ENCODE data around the gene MPRIP.

Gene MPRIP

DNA sequence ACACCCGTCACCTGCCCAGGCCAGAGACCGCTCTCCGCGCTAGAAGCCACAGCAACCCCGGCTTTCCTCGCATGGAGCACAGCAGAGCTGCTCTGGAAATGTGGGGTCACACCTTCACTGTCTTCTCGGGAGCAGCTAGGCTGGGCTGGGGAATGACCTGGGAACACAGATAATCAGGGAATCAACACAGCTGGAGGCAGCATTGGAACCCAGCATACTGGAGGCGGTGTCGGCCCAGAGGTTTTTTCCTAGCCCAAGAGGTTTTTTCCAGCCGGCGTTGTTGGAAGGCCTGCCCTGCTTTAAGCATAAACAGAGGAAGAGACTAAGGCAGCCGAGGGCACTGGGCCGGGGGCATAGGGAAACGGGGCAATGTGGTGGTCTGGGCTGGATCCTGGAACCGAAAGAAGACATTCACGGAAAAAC lies 164.7 kb downstream of the MPRIP start:
- FAIRE-seq, result no peak
- no peak for TF ChIP-seq SPI1 (IDR thresholded peaks at IDR 0.05; ENCODE audit: low read depth, low read length)
- no peak for TF ChIP-seq POU2F2 (IDR thresholded peaks at IDR 0.05; ENCODE audit: low read depth, low read length)
- no peak for TF ChIP-seq PAX5 (IDR thresholded peaks at IDR 0.05; ENCODE audit: insufficient read depth, low read length, severe bottlenecking)
- TF ChIP-seq TAF1 (IDR thresholded peaks at IDR 0.05; ENCODE audit: low read depth, low read length), result no peak
- DNase-seq (ENCODE audit: insufficient read length, low spot score), result no peak

DNA sequence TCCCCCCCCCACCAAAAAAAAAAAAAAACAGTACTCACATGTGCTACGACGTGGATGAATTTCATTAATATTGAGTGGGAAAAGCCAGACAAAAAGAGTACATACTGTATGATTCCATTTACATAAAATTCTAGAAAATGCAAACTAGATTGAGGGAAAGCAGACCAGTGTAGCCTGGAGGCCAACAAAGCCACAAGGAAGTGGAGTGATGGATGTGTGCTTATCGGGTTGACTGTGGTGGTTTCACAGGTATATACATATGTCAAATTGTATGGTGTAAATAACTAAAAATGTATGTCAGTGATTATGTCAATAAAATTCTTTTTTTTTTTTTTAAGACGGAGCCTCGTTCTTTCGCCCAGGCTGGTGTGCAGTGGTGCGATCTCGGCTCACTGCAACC lies 165.7 kb downstream of the MPRIP start:
- no peak for DNase-seq (ENCODE audit: insufficient read length, low spot score)
- TF ChIP-seq PAX5 (IDR thresholded peaks at IDR 0.05; ENCODE audit: insufficient read depth, low read length, severe bottlenecking) (no peak), TAF1 (IDR thresholded peaks at IDR 0.05; ENCODE audit: low read depth, low read length) (no peak), POU2F2 (IDR thresholded peaks at IDR 0.05; ENCODE audit: low read depth, low read length) (no peak), POLR2A (IDR thresholded peaks at IDR 0.05; ENCODE audit: low read depth, low read length) (no peak), SPI1 (IDR thresholded peaks at IDR 0.05; ENCODE audit: low read depth, low read length) (no peak)
- no peak for FAIRE-seq

DNA sequence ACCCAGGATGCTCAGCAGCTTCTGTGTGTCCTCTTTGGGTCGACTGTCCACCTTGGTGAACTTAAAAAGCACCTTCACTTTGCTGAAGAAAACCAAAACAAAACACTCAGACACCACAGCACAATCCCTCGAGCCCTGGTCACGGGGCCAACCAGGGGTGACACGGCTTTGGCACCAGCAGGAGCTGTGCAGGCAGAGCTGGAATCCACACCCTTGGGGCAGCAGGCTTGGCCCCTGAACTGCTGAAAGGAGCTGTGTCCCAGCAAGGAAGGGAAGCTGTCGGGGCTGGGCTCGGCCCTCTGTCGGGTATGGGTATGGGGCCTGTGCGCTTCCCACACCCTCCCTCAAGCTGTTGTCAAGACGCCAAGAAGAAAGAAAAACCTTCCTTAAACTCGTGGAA lies 171.5 kb downstream of the MPRIP start:
- TF ChIP-seq PAX5 (IDR thresholded peaks at IDR 0.05; ENCODE audit: insufficient read depth, low read length, severe bottlenecking), result no peak
- TF ChIP-seq POU2F2 (IDR thresholded peaks at IDR 0.05; ENCODE audit: low read depth, low read length), result no peak
- TF ChIP-seq POLR2AphosphoS5 (IDR thresholded peaks at IDR 0.05; ENCODE audit: low read depth, low read length), result no peak
- no peak for TF ChIP-seq TAF1 (IDR thresholded peaks at IDR 0.05; ENCODE audit: low read depth, low read length)
- no peak for TF ChIP-seq SPI1 (IDR thresholded peaks at IDR 0.05; ENCODE audit: low read depth, low read length)
- TF ChIP-seq POLR2A (IDR thresholded peaks at IDR 0.05; ENCODE audit: low read depth, low read length), result no peak
- no peak for FAIRE-seq
- no peak for DNase-seq (ENCODE audit: insufficient read length, low spot score)

DNA sequence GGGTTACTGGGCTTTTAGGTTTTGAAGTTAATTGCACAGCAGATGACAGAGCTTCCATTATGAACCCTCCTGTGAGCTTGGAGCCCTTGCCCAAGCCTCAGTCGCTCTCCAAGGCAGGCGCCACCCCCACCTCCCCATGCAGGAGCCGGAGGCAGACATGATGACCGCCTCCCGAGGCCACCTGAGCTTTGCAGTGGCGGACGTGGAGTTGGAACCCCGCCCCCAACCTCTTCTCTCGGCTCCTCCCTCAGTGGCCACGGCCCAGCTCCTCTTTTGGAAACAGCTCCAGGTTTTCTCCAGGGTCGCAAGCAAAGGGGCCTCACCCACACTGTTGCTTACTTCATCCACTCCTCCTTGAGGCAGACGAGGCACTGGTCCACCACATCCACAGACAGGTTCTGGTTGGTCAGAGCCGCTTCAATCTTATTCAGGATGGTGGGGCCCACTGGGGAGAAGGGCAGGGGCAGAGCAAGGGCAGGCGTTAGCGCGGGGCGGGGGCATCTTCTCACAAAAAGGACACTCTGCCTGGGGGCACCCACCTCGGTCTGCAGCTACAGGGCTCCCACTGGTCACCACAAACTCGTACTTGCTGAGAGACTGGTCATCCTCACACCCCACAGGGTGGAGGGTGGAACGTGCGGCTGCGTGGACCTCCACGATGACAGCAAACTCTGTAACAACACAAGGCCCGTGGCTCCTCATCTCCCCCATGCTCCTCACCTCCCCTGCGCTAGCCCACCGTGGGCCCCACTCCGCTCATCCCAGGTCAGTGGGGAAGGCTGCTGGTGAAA lies 172.6 kb downstream of the MPRIP start:
- DNase-seq (ENCODE audit: insufficient read length, low spot score) (no peak), FAIRE-seq (no peak)
- TF ChIP-seq PAX5 (IDR thresholded peaks at IDR 0.05; ENCODE audit: insufficient read depth, low read length, severe bottlenecking) (no peak), POLR2AphosphoS5 (IDR thresholded peaks at IDR 0.05; ENCODE audit: low read depth, low read length) (no peak), POU2F2 (IDR thresholded peaks at IDR 0.05; ENCODE audit: low read depth, low read length) (no peak), SPI1 (IDR thresholded peaks at IDR 0.05; ENCODE audit: low read depth, low read length) (no peak), POLR2A (IDR thresholded peaks at IDR 0.05; ENCODE audit: low read depth, low read length) (no peak), TAF1 (IDR thresholded peaks at IDR 0.05; ENCODE audit: low read depth, low read length) (no peak)

DNA sequence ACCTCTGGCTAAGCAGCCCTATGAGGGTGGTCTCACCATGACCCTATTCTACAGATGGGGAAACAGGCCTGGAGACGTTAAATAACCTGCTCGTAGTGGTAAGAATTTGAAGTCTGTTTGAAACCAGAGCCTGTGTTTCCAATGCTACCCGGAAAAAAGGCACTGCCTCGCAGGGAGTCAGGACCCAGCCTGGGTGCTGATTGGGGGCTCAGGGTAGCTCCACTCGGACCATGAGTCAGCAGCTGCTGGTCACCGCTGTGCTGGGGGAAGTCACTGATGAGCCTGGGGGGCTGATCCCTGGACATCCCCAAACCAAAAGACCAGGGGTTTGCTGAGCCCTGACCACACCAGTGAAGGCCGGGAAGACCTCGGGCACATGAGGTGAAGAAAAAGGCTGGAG lies 173.3 kb downstream of the MPRIP start:
- TF ChIP-seq PAX5 (IDR thresholded peaks at IDR 0.05; ENCODE audit: insufficient read depth, low read length, severe bottlenecking) (no peak), POU2F2 (IDR thresholded peaks at IDR 0.05; ENCODE audit: low read depth, low read length) (no peak), TAF1 (IDR thresholded peaks at IDR 0.05; ENCODE audit: low read depth, low read length) (no peak), POLR2AphosphoS5 (IDR thresholded peaks at IDR 0.05; ENCODE audit: low read depth, low read length) (no peak), POLR2A (IDR thresholded peaks at IDR 0.05; ENCODE audit: low read depth, low read length) (no peak), SPI1 (IDR thresholded peaks at IDR 0.05; ENCODE audit: low read depth, low read length) (no peak)
- FAIRE-seq, result no peak
- DNase-seq (ENCODE audit: insufficient read length, low spot score), result no peak

DNA sequence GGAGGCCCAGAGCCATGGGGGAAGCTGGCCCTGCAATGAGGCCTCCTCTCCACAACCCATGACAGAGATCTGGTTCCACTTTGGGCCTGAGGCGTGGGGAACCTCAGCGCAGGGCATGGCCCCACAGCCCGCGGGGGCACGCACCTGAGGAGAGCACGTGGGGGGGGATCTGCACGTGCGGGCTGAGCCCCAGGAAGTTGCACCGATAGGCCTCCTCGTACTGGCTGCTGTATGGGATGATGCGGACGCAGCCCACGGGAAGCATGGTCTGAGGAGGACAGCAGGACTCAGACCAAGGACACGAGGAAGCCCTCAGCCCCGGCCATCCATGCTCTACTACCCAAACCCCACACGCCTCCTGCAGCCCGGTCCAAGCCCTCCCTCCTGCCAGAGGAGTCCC lies 174.0 kb downstream of the MPRIP start:
- no peak for TF ChIP-seq POU2F2 (IDR thresholded peaks at IDR 0.05; ENCODE audit: low read depth, low read length)
- no peak for DNase-seq (ENCODE audit: insufficient read length, low spot score)
- no peak for FAIRE-seq

DNA sequence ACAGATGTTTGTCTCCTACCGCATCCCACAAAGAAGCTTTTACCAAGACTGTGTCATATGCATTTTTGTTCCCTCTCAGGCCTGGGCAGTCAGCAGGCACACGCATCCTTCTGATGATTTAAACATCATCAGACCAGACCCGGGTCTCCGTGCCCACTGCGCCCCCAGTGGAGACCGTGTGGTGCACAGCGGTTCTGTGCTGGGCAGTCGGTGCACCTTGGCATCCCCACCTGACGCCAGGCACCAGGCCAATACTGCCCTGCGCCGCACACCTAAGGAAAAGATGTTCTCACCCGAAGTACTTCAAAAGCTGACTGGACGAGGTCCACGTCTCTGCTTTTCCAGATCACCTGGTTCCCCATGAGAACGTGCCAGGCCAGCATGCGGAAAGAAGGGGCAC lies 174.5 kb downstream of the MPRIP start:
- DNase-seq (ENCODE audit: insufficient read length, low spot score), result no peak
- TF ChIP-seq TAF1 (IDR thresholded peaks at IDR 0.05; ENCODE audit: low read depth, low read length) (no peak), POU2F2 (IDR thresholded peaks at IDR 0.05; ENCODE audit: low read depth, low read length) (no peak), SPI1 (IDR thresholded peaks at IDR 0.05; ENCODE audit: low read depth, low read length) (no peak), PAX5 (IDR thresholded peaks at IDR 0.05; ENCODE audit: insufficient read depth, low read length, severe bottlenecking) (no peak), POLR2AphosphoS5 (IDR thresholded peaks at IDR 0.05; ENCODE audit: low read depth, low read length) (no peak), POLR2A (IDR thresholded peaks at IDR 0.05; ENCODE audit: low read depth, low read length) (no peak)
- no peak for FAIRE-seq

DNA sequence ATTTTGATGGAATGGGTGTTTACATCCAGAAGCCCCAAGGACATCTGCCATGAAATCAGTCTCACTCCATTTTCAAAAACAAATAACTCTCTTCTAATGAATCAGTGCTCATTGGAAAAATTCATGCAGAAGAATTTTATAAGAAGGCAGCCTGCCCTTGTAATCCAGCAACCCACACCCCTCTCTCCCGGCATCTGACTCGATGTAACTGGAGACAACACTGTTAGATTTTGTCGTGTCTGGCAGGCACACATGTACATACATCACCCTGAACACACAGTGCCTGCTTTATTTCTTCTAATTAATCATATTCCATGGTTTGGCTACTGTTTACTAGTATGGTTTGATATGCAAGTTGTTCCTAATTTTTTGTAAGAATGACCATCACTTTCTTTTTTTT lies 175.7 kb downstream of the MPRIP start:
- FAIRE-seq (no peak), DNase-seq (ENCODE audit: insufficient read length, low spot score) (no peak)
- TF ChIP-seq TAF1 (IDR thresholded peaks at IDR 0.05; ENCODE audit: low read depth, low read length) (no peak), POU2F2 (IDR thresholded peaks at IDR 0.05; ENCODE audit: low read depth, low read length) (no peak)

DNA sequence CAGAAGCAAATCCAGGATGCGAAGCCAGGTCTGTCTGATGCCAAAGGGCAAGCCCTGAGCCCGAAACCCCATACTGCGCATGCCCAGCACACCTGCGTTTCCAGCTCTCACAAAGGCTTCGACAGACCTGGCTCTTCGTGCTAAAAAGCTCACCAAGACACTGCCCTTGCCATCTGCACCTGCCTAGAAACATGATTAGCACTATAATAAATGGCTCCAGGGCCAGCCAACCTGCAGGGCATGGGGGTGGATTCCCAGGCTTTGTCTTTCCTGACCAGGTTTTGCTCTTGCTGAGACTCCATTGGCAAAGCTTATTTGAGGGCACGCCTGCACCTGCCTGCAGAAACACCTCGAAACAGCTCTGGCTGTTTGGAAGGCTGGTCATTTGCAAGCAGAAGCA lies 178.3 kb downstream of the MPRIP start:
- TF ChIP-seq POU2F2 (IDR thresholded peaks at IDR 0.05; ENCODE audit: low read depth, low read length) (no peak), POLR2A (IDR thresholded peaks at IDR 0.05; ENCODE audit: low read depth, low read length) (no peak), SPI1 (IDR thresholded peaks at IDR 0.05; ENCODE audit: low read depth, low read length) (no peak), PAX5 (IDR thresholded peaks at IDR 0.05; ENCODE audit: insufficient read depth, low read length, severe bottlenecking) (no peak), POLR2AphosphoS5 (IDR thresholded peaks at IDR 0.05; ENCODE audit: low read depth, low read length) (no peak), TAF1 (IDR thresholded peaks at IDR 0.05; ENCODE audit: low read depth, low read length) (no peak)
- no peak for DNase-seq (ENCODE audit: insufficient read length, low spot score)
- FAIRE-seq, result no peak

DNA sequence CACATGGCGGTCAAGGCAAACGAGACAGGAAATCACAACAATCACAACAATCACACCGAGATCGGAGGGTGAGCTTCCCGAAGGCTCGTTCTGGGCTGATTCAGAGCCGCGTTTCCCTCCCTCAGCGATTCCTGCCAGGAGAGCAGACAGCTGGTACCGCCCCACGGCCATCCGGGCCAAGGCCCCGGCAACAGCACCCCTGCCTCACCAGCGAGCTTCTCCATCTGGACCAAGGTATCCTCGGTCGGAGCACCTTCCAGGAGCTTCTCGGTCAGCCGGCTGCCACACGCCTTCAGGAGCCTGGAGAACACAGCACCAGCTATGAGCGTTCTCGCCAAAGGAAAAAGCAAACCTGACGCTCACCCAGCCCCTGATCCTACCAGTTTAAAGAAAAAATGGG lies 179.1 kb downstream of the MPRIP start:
- TF ChIP-seq PAX5 (IDR thresholded peaks at IDR 0.05; ENCODE audit: insufficient read depth, low read length, severe bottlenecking) (no peak), POU2F2 (IDR thresholded peaks at IDR 0.05; ENCODE audit: low read depth, low read length) (no peak), SPI1 (IDR thresholded peaks at IDR 0.05; ENCODE audit: low read depth, low read length) (no peak), TAF1 (IDR thresholded peaks at IDR 0.05; ENCODE audit: low read depth, low read length) (no peak), POLR2A (IDR thresholded peaks at IDR 0.05; ENCODE audit: low read depth, low read length) (no peak), POLR2AphosphoS5 (IDR thresholded peaks at IDR 0.05; ENCODE audit: low read depth, low read length) (no peak)
- DNase-seq (ENCODE audit: insufficient read length, low spot score), result no peak
- FAIRE-seq, result no peak
